ENCODE measurements around the gene NFX1.

Gene NFX1

GRCh38 chr9:33257276-33257675 lies 33.0 kb upstream of the NFX1 start:
- no peak for DNase-seq (ENCODE audit: extremely low read depth, low read depth)
- TF ChIP-seq, protein P1, sequence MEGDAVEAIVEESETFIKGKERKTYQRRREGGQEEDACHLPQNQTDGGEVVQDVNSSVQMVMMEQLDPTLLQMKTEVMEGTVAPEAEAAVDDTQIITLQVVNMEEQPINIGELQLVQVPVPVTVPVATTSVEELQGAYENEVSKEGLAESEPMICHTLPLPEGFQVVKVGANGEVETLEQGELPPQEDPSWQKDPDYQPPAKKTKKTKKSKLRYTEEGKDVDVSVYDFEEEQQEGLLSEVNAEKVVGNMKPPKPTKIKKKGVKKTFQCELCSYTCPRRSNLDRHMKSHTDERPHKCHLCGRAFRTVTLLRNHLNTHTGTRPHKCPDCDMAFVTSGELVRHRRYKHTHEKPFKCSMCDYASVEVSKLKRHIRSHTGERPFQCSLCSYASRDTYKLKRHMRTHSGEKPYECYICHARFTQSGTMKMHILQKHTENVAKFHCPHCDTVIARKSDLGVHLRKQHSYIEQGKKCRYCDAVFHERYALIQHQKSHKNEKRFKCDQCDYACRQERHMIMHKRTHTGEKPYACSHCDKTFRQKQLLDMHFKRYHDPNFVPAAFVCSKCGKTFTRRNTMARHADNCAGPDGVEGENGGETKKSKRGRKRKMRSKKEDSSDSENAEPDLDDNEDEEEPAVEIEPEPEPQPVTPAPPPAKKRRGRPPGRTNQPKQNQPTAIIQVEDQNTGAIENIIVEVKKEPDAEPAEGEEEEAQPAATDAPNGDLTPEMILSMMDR (IDR thresholded peaks at IDR 0.05; ENCODE audit: low read depth, low read length): no peak

DNA sequence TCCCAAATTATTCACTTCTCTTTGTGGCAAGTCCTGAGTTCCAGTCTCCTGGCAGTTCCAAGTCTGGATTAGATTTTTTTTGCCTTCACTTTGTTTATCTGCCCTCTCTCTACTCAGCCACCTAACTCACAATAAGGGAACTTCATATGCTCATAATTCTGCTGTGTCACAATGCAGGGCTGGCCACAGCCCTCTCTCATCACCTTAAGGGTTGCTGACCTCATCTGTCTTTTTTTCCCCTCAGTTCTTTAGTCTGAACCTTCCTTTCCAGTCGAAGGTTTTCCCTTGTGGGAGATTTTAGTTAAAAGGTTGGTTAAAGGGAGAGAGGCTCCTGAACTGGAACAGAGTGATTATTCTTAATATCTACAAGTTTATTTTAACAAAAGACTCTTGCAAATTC lies 29.9 kb upstream of the NFX1 start:
- TF ChIP-seq, protein P1 (IDR thresholded peaks at IDR 0.05; ENCODE audit: low read depth, low read length): no peak
- DNase-seq (ENCODE audit: extremely low read depth, low read depth): no peak

GRCh38 chr9:33263131-33264002 lies 26.9 kb upstream of the NFX1 start:
- TF ChIP-seq, protein P1 (IDR thresholded peaks at IDR 0.05; ENCODE audit: low read depth, low read length): no peak
- DNase-seq (ENCODE audit: extremely low read depth, low read depth): no peak

DNA sequence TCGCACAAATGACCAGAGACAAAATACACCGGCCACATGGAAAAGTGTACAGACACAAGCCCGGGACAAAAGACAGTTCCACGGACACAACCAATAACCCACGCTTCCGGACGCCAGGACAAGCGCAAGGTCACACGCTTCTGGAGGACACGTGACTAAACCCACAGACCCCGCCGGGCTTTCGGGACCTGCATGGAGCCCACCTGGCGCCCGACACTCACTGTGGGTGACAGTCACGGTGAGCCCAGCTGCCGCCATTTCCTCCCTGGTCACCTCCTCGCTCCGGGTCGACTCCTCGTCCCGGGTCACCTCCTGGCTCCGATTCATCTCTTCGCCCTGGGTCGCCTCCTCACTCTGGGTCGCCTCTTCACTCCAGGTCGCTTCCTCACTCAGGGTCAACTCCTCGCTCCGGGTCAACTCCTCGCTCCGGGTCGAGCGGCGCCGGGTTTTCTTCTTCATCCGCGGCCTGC lies 26.3 kb upstream of the NFX1 start:
- TF ChIP-seq, protein P1 (IDR thresholded peaks at IDR 0.05; ENCODE audit: low read depth, low read length): no peak
- DNase-seq (ENCODE audit: extremely low read depth, low read depth): no peak

DNA sequence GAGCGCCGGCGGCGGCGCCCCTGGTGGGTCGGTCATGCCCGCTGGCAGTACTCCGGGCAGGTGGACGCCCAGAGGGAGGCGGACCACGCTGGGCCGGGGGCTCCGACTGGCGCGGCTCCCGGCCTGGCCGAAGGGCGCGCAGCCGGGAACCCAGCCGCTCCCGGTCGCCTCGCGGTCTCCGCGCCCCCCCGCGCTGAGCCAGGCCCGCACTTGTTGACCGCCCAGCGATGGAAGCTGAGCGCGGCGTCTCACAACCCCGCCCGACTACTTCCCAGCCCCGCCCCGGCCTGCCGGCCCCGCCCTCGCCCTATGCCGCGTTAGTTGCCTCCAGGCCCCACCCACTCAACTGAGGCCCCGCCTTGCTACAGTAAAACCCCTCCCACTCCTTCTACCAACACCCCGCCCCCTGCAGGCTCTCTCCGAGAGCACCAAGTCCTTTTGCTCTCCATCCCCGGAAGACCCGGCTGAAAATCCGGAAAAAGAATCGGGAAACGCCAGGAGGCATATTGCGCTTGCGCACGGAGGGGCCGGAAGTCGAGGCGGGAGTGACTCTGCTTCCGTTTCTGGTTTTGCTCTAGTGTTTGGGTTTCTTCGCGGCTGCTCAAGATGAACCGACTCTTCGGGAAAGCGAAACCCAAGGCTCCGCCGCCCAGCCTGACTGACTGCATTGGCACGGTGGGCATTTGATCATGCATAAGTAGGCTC lies 25.7 kb upstream of the NFX1 start, which contains the start of the genes BAG1 and CHMP5:
TSS of gene BAG1 (minus strand) at position 236 of the 705 bp plus-strand sequence.
TSS of gene CHMP5 (plus strand) at position 577 of the 705 bp plus-strand sequence. CDS start at position 607, 30 bp downstream.
- TF ChIP-seq, protein P1 (IDR thresholded peaks at IDR 0.05; ENCODE audit: low read depth, low read length): peak; percentile 34

DNA sequence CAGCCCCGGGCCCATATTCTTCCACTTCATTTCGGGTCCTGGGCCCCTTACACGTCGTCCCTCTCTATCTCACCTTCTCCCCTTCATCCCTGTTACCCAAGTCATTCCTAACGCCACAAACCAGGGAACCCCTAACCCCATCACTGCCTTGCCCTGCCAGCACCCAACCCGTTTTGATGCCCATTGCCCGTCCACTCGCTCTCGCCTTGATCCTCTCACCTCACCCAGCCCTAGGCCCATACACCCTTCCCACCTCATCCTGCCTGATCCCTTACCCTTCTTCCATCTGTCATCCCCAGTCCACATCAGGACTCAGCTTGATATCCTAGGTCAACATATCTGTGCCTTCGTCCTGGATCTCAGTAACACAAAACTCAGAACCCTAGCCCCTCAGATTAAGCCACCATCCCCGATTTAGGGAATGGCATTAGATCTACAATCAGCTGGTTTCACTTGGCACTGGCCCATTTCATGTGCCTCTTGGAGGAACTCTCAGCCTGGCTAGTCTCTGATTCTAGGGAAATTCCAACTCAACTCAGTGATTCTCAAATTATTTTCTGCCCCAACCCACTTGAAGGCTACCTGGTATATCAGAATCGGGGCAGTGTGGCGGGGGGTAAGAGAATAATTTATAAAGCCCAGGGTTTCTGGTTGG lies 25.0 kb upstream of the NFX1 start:
- TF ChIP-seq, protein P1 (IDR thresholded peaks at IDR 0.05; ENCODE audit: low read depth, low read length): no peak
- no peak for DNase-seq (ENCODE audit: extremely low read depth, low read depth)

More for the DNA sequence above, 25.7 kb upstream of the NFX1 start, which contains the start of the genes BAG1 and CHMP5:
- DNase-seq (ENCODE audit: extremely low read depth, low read depth): peak; percentile 99
